OCI-LY7 (cell line): ENCODE results near the gene CEP170B. TPM values are rescaled to one million over a fixed set of nuclear protein-coding genes. Genes with fewer than 3 reads are reported as not detected.

Experiments used
- BruUV-seq: library from RNA; stranded (reverse); fragments of 400-500 nt; replicated peaks from 2 replicates; lab custom pipeline; 2021; lab: Mats Ljungman, UMichigan
- CTCF ChIA-PET: fragments of 300-600 bp; sonication (Branson Sonifier 250); formaldehyde crosslinking; loops from one replicate; lab custom pipeline; 2022; ENCODE audit warnings: antibody characterized with exemption; ENCODE audit not compliant: unreplicated experiment; lab: Charles Lee
- POLR2A ChIA-PET: fragments of 300-600 bp; sonication (Branson Sonifier 250); formaldehyde crosslinking; loops from one replicate; lab custom pipeline; 2022; ENCODE audit warnings: antibody characterized with exemption; lab: Charles Lee
- DNase-seq: peaks from one replicate; pipeline ENCODE4 v3.0.0-alpha.2; 2015; ENCODE audit warnings: low spot score
- H2AFZ ChIP-seq: fragments of 200-600 bp; sonication (generic), shearing (Covaris generic); 2 replicates; pipeline ENCODE4 v1.6.1; 2014; ENCODE audit warnings: mild to moderate bottlenecking, antibody characterized with exemption, low read length, moderate library complexity
- H3K27ac ChIP-seq: fragments of 200-600 bp; sonication (generic); 2 replicates; pipeline ENCODE4 v1.5.1; 2014; ENCODE audit warnings: mixed run types, low read depth, mild to moderate bottlenecking, moderate library complexity, low read length, inconsistent platforms; ENCODE audit not compliant: poor library complexity, severe bottlenecking
- H3K36me3 ChIP-seq: fragments of 200-600 bp; sonication (generic); 2 replicates; pipeline ENCODE4 v1.6.1; 2014; ENCODE audit warnings: mild to moderate bottlenecking, antibody characterized with exemption, low read length, moderate library complexity, mixed read lengths; ENCODE audit not compliant: insufficient read depth
- H3K4me1 ChIP-seq: fragments of 200-600 bp; sonication (generic); 2 replicates; pipeline ENCODE4 v1.5.1; 2014; ENCODE audit warnings: mild to moderate bottlenecking, low read length; ENCODE audit not compliant: insufficient read depth, poor library complexity, severe bottlenecking
- H3K4me2 ChIP-seq: fragments of 200-600 bp; sonication (generic); 2 replicates; pipeline ENCODE4 v1.6.1; 2014; ENCODE audit warnings: mild to moderate bottlenecking, low read length
- H3K4me3 ChIP-seq: fragments of 200-600 bp; sonication (generic); 2 replicates; pipeline ENCODE4 v1.5.1; 2014; ENCODE audit warnings: mild to moderate bottlenecking, low read depth, low read length; ENCODE audit not compliant: poor library complexity, severe bottlenecking
- H3K79me2 ChIP-seq: fragments of 200-600 bp; sonication (generic); 2 replicates; pipeline ENCODE4 v1.6.1; 2016; ENCODE audit warnings: low read depth, mild to moderate bottlenecking, low read length, moderate library complexity, mixed read lengths; ENCODE audit not compliant: insufficient read depth
- H3K9me2 ChIP-seq: fragments of 200-600 bp; sonication (generic); 2 replicates; pipeline ENCODE4 v1.6.1; 2016; ENCODE audit warnings: mild to moderate bottlenecking, low read length, mixed read lengths; ENCODE audit not compliant: insufficient read depth
- H3K9me3 ChIP-seq: fragments of 200-600 bp; sonication (generic); 2 replicates; pipeline ENCODE4 v1.6.1; 2014; ENCODE audit warnings: mild to moderate bottlenecking, mixed run types, low read length, mixed read lengths
- H4K20me1 ChIP-seq: fragments of 200-600 bp; sonication (generic); 2 replicates; pipeline ENCODE4 v1.6.1; 2014; ENCODE audit warnings: mild to moderate bottlenecking, antibody characterized with exemption, low read length, moderate library complexity, mixed read lengths; ENCODE audit not compliant: insufficient read depth
- CTCF ChIP-seq: fragments of 200-600 bp; sonication (generic); conservative IDR thresholded peaks from 2 replicates; pipeline ENCODE4 v1.5.1; 2014; ENCODE audit warnings: mild to moderate bottlenecking, antibody characterized with exemption, low read length, moderate library complexity, mixed read lengths
- EZH2phosphoT487 ChIP-seq: fragments of 200-600 bp; sonication (generic); IDR thresholded peaks from 2 replicates; pipeline ENCODE4 v1.6.1; 2018; ENCODE audit warnings: low read depth, borderline replicate concordance, mild to moderate bottlenecking, mixed run types, antibody characterized with exemption, low read length, moderate library complexity, mixed read lengths
- intact Hi-C: fragments of 100-400 bp; cut with micrococcal nuclease; formaldehyde crosslinking; loops from one replicate; pipeline ENCODE4 v1.10.0; 2022; ENCODE audit not compliant: unreplicated experiment
- total RNA-seq, 2 experiments: library from RNA; depleted of rRNA in 1 of 2; stranded (reverse); fragments of >200 nt in 1 of 2; shearing (Covaris generic) in 1 of 2; gene quantifications; 2 replicates each; pipeline ENCODE4 v1.2.3, GENCODE V29; 2014 to 2022

The CEP170B gene
- total RNA-seq, 2 experiments from 2014 or later = 0.10 to 0.16 TPM

GRCh38 chr14:104845033-104845666, 19.9 kb upstream of the CEP170B start:
- Histone ChIP-seq H3K79me2 (no peaks in the 10 kb centered on the region), H4K20me1 (no peaks in the 10 kb centered on the region), H3K4me3 (no peak overlapping the region), H3K9me2 (no peaks in the 10 kb centered on the region), H3K4me1 (no peaks in the 10 kb centered on the region), H3K9me3 (no peaks in the 10 kb centered on the region), H3K27ac (no peak overlapping the region), H3K4me2 (no peak overlapping the region), H3K36me3 (no peaks in the 10 kb centered on the region), H2AFZ (no peak overlapping the region)
- intact Hi-C loops = no loop called here
- POLR2A ChIA-PET = no interaction called here
- TF ChIP-seq EZH2phosphoT487 = no peak
- TF ChIP-seq CTCF = no peak
- CTCF ChIA-PET = interaction anchor here (0.5 kb wide), 1 partner anchor 35 kb away, joined by 4 read pairs; no protein-coding TSS in a partner anchor
- BruUV-seq = no TSS peak
- no peak for DNase-seq

DNA sequence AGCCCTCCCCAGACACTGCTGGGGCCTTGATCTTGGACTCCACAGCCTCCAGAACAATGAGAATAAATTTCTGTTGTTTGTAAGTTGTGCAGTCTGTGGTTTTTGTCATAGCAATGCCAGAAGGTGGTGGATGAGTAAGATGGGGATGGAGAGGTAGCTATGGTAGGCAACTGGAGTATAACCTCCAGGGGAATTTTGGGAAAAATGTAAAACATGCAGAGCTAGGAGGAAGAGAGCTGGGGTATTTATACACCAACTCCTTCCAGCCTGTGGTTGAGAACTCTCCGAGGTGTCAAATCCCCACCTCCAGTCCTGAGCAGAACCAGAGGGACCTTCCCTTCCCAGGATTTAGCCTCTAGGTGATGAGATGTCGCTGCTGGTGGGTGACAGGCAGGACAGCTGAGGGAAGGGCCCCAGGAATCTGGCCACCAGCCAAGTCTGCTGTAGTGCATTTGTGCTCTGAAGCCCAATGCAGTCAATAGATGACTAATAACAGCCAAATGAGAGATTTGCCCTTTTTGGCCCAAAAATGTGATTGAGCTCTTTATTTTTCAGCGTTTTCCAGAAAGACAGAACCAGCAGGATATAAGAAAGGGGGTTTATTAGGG, 19.1 kb upstream of the CEP170B start:
- no peaks in the 10 kb centered on the region for H3K9me3 ChIP-seq
- CTCF ChIA-PET = no interaction called here
- intact Hi-C loops = no loop called here
- H2AFZ ChIP-seq = no peak overlapping the region
- no peaks in the 10 kb centered on the region for H3K9me2 ChIP-seq
- POLR2A ChIA-PET = no interaction called here
- no peak overlapping the region for H3K4me2 ChIP-seq
- BruUV-seq = no TSS peak
- no peaks in the 10 kb centered on the region for H3K79me2 ChIP-seq
- H3K27ac ChIP-seq = no peak overlapping the region
- TF ChIP-seq EZH2phosphoT487 (no peak), CTCF (no peak)
- no peak overlapping the region for H3K4me3 ChIP-seq
- H4K20me1 ChIP-seq = no peaks in the 10 kb centered on the region
- DNase-seq = no peak
- H3K4me1 ChIP-seq = no peaks in the 10 kb centered on the region
- H3K36me3 ChIP-seq = no peaks in the 10 kb centered on the region

GRCh38 chr14:104852280-104852663, 12.8 kb upstream of the CEP170B start:
- Histone ChIP-seq H3K36me3 (no peaks in the 10 kb centered on the region), H3K79me2 (no peaks in the 10 kb centered on the region), H3K9me3 (no peaks in the 10 kb centered on the region), H2AFZ (no peak overlapping the region), H3K4me2 (no peak overlapping the region), H3K4me3 (no peak overlapping the region), H3K9me2 (no peaks in the 10 kb centered on the region), H3K27ac (no peak overlapping the region), H4K20me1 (no peaks in the 10 kb centered on the region), H3K4me1 (no peaks in the 10 kb centered on the region)
- intact Hi-C loops = no loop called here
- no TSS peak for BruUV-seq
- TF ChIP-seq EZH2phosphoT487 = no peak
- ChIA-PET POLR2A (no interaction called here), CTCF (no interaction called here)
- DNase-seq = no peak
